ENCODE results near the gene ZNF638.

- TF ChIP-seq ASH2L (IDR thresholded peaks at IDR 0.05; ENCODE audit: borderline replicate concordance, low read depth) (no peak), MXI1 (IDR thresholded peaks at IDR 0.05; ENCODE audit: low read depth, low read length) (no peak), E4F1 (IDR thresholded peaks at IDR 0.05; ENCODE audit: borderline replicate concordance, partially characterized antibody) (no peak), MAX (IDR thresholded peaks at IDR 0.05; ENCODE audit: low read depth, low read length) (no peak), POLR2A (IDR thresholded peaks at IDR 0.05; ENCODE audit: low read depth, low read length) (no peak)
Measured at GRCh38 chr2:71419145-71419544, 87.6 kb downstream of the ZNF638 start.

Data from GM12878 (cell line).